ENCODE data around the gene SLC25A39.
"Not testable (repeated sequence)": the region's sequence is repeated elsewhere in the genome, so short reads cannot be mapped to it uniquely, and the experiment has no call there.

The SLC25A39 gene

DNA sequence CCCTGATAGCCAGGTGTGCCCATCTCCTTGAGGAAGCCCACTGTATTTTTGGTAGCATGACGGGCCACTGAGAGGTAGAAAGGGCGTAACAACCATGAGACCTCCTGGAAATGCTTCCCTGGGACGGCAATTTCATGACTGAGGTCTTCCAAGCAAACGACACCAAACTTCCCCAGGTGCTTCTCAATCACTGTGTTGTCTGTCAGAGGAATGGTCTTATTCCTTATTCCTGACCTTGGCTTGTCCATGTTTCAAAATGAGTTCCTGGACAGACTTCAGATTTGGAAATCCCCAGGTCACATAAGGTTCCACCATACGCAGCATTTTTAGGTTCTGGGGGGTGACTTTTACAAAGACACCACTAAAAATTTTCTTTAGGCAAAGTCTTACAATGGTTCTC lies 40.4 kb upstream of the SLC25A39 start:
- H2BK5ac ChIP-seq (ENCODE audit: low read length); H3K4me2 ChIP-seq (ENCODE audit: low read length); H2AK5ac ChIP-seq (ENCODE audit: low read length); H3K27me3 ChIP-seq (ENCODE audit: insufficient read depth, low read length, poor library complexity); H3K23ac ChIP-seq (ENCODE audit: low read length); H3K9ac ChIP-seq (ENCODE audit: low read length); H3K79me2 ChIP-seq (ENCODE audit: control insufficient read depth, insufficient read depth, low read length); DNase-seq; H3K18ac ChIP-seq (ENCODE audit: low read length); H2BK120ac ChIP-seq (ENCODE audit: low read depth, low read length); H3K27ac ChIP-seq (ENCODE audit: low read depth, low read length); H4K5ac ChIP-seq (ENCODE audit: low read length); H4K8ac ChIP-seq (ENCODE audit: low read depth, low read length); H3K56ac ChIP-seq (ENCODE audit: low read length); H2BK15ac ChIP-seq (replicated peaks; ENCODE audit: low read depth); H3K79me1 ChIP-seq (ENCODE audit: low read length); H3K36me3 ChIP-seq (ENCODE audit: control insufficient read depth, insufficient read depth, low read length); H3K4me3 ChIP-seq (ENCODE audit: low read length); H3K4me1 ChIP-seq (ENCODE audit: control insufficient read depth, low read depth, low read length); H3K4ac ChIP-seq (ENCODE audit: low read depth, low read length): not testable (repeated sequence)
- no CpG with 5 or more reads among the region's 5 CpGs for WGBS (ENCODE audit: extremely low coverage, insufficient coverage, low lambda C conversion rate)

DNA sequence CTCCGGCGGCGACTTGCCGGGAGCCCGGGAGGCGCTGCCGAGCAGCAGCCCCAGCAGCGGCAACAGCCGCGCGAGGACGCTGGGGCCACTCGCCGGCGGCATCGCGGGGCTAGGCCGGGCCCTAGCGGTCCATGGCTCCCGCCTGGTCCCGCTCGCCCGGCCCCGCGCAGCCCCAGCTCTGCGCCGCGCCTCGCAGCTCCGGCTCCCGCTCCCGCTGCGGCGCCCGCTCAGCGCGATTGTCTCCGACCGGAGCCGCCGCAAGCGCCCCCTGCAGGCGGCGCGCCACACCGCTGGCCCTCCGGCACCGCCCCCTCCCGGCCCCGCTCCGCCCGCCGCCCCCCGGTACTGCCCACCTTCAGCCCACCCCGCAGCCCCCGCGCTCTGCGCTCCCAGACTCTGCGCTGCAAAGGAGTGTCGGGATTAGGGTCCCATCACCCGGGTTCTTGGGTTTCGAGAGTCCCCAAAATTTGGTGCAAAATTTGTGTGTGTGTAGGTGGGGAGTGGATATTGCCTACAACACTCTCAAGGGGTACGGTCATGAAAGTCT lies 39.1 kb upstream of the SLC25A39 start, which contains the start of gene FAM171A2:
Gene FAM171A2 (minus strand): TSS at position 241 of the 547 bp plus-strand sequence. CDS start 139 bp downstream, at position 102.
- Histone ChIP-seq H3K36me3 (ENCODE audit: control insufficient read depth, insufficient read depth, low read length) (no peaks in the 10 kb centered on the region), H3K9ac (ENCODE audit: low read length) (peak within 1 kb of the TSS; percentile 88), H2BK15ac (replicated peaks; ENCODE audit: low read depth) (peak within 1 kb of the TSS; percentile 20), H3K4me2 (ENCODE audit: low read length) (peak within 1 kb of the TSS; percentile 84), H2BK5ac (ENCODE audit: low read length) (no peak within 1 kb of the TSS), H3K4me3 (ENCODE audit: low read length) (peak within 1 kb of the TSS; percentile 78), H3K79me2 (ENCODE audit: control insufficient read depth, insufficient read depth, low read length) (no peaks in the 10 kb centered on the region), H4K5ac (ENCODE audit: low read length) (no peak within 1 kb of the TSS), H3K56ac (ENCODE audit: low read length) (peak within 1 kb of the TSS; percentile 93), H2AK5ac (ENCODE audit: low read length) (no peak within 1 kb of the TSS), H3K18ac (ENCODE audit: low read length) (peak within 1 kb of the TSS; percentile 94), H2BK120ac (ENCODE audit: low read depth, low read length) (peak within 1 kb of the TSS; percentile 63), H3K4ac (ENCODE audit: low read depth, low read length) (peak within 1 kb of the TSS; percentile 81), H3K23ac (ENCODE audit: low read length) (no peak within 1 kb of the TSS), H3K4me1 (ENCODE audit: control insufficient read depth, low read depth, low read length) (peaks cover 5% of the 10 kb centered on the region), H4K8ac (ENCODE audit: low read depth, low read length) (no peak within 1 kb of the TSS), H3K27me3 (ENCODE audit: insufficient read depth, low read length, poor library complexity) (no peaks in the 10 kb centered on the region), H3K79me1 (ENCODE audit: low read length) (no peaks in the 10 kb centered on the region), H3K27ac (ENCODE audit: low read depth, low read length) (no peak within 1 kb of the TSS)
- WGBS (ENCODE audit: extremely low coverage, insufficient coverage, low lambda C conversion rate), result no CpG with 5 or more reads among the region's 63 CpGs
- peak; percentile 65 for DNase-seq

DNA sequence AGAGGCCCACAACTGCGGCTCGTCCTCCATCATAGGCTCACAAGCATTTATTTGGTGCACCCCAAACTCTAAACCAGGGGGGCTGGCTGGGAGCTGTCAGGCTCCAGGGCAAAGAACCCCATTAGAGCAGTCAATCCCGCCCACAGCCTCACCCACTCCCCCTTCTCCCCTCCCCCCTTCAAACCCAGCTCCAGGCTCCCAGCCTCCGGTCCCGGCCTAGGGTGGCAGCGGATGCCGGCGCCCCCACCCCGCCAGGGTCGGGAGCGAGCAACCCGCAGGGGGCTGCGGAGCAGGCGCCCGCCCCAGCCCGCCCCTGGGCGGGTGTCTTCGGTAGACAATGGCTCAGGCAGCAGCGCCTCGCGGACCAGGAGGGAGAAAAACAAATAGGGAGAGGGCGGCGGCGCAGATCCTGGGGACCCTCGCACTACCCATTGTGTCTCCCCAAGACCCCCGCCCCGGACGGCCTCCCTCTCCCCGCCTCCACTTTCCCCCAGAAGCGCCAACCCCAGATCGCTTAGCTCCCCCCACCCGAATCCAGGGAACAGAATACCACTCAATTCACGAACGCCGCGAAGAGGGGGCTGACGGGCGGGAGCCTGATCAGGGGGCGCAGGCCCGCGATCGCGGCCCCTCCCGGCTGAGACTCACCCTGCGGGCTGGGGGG lies 38.5 kb upstream of the SLC25A39 start:
- Histone ChIP-seq H3K4me2 (ENCODE audit: low read length) (peak overlapping the region; percentile 84), H3K56ac (ENCODE audit: low read length) (peak overlapping the region; percentile 93), H2BK15ac (replicated peaks; ENCODE audit: low read depth) (peak overlapping the region; percentile 20), H3K4me3 (ENCODE audit: low read length) (peak overlapping the region; percentile 78), H2BK120ac (ENCODE audit: low read depth, low read length) (peak overlapping the region; percentile 63), H3K4ac (ENCODE audit: low read depth, low read length) (peak overlapping the region; percentile 81), H3K18ac (ENCODE audit: low read length) (peak overlapping the region; percentile 94), H4K8ac (ENCODE audit: low read depth, low read length) (no peak overlapping the region), H3K4me1 (ENCODE audit: control insufficient read depth, low read depth, low read length) (peaks cover 5% of the 10 kb centered on the region), H3K79me2 (ENCODE audit: control insufficient read depth, insufficient read depth, low read length) (no peaks in the 10 kb centered on the region), H3K27ac (ENCODE audit: low read depth, low read length) (no peak overlapping the region), H3K9ac (ENCODE audit: low read length) (peak overlapping the region; percentile 88), H3K36me3 (ENCODE audit: control insufficient read depth, insufficient read depth, low read length) (no peaks in the 10 kb centered on the region), H2AK5ac (ENCODE audit: low read length) (no peak overlapping the region), H3K23ac (ENCODE audit: low read length) (no peak overlapping the region), H4K5ac (ENCODE audit: low read length) (no peak overlapping the region), H3K27me3 (ENCODE audit: insufficient read depth, low read length, poor library complexity) (no peaks in the 10 kb centered on the region), H3K79me1 (ENCODE audit: low read length) (no peaks in the 10 kb centered on the region), H2BK5ac (ENCODE audit: low read length) (no peak overlapping the region)
- WGBS (ENCODE audit: extremely low coverage, insufficient coverage, low lambda C conversion rate), result no CpG with 5 or more reads among the region's 45 CpGs
- no peak for DNase-seq

DNA sequence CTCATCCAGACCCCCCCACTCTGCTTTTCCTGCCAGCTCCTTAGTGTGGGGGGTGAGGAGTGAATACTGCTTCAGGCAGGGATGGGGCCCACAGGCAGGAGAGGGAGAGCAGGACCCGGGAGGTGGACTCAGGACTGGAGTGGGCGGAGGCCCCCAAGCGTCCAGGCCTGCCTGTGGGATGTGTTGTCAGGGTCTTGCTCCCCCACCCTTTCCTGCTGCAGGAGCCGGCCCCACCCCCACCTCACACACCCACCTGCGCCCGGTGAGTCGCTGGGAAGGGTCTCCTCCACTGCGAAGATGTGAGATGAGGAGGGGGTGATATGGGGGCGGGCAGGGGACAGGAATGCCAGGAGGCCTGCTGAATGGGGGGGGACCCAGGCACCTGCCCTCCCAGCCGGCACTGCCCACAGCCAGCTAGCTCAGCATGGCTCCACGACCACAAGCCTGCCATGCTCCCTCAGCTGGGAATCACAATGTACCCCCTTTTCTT lies 37.9 kb upstream of the SLC25A39 start:
- Histone ChIP-seq H2BK120ac (ENCODE audit: low read depth, low read length) (no peak overlapping the region), H4K5ac (ENCODE audit: low read length) (no peak overlapping the region), H3K36me3 (ENCODE audit: control insufficient read depth, insufficient read depth, low read length) (no peaks in the 10 kb centered on the region), H2AK5ac (ENCODE audit: low read length) (no peak overlapping the region), H3K79me2 (ENCODE audit: control insufficient read depth, insufficient read depth, low read length) (no peaks in the 10 kb centered on the region), H3K23ac (ENCODE audit: low read length) (no peak overlapping the region), H3K4me2 (ENCODE audit: low read length) (peak overlapping the region; percentile 84), H2BK5ac (ENCODE audit: low read length) (no peak overlapping the region), H2BK15ac (replicated peaks; ENCODE audit: low read depth) (no peak overlapping the region), H3K27me3 (ENCODE audit: insufficient read depth, low read length, poor library complexity) (no peaks in the 10 kb centered on the region), H3K56ac (ENCODE audit: low read length) (peak overlapping the region; percentile 93), H3K9ac (ENCODE audit: low read length) (peak overlapping the region; percentile 88), H3K27ac (ENCODE audit: low read depth, low read length) (no peak overlapping the region), H3K18ac (ENCODE audit: low read length) (no peak overlapping the region), H3K4ac (ENCODE audit: low read depth, low read length) (no peak overlapping the region), H4K8ac (ENCODE audit: low read depth, low read length) (no peak overlapping the region), H3K79me1 (ENCODE audit: low read length) (no peaks in the 10 kb centered on the region), H3K4me1 (ENCODE audit: control insufficient read depth, low read depth, low read length) (peaks cover 5% of the 10 kb centered on the region), H3K4me3 (ENCODE audit: low read length) (peak overlapping the region; percentile 78)
- no peak for DNase-seq
- no CpG with 5 or more reads among the region's 11 CpGs for WGBS (ENCODE audit: extremely low coverage, insufficient coverage, low lambda C conversion rate)

DNA sequence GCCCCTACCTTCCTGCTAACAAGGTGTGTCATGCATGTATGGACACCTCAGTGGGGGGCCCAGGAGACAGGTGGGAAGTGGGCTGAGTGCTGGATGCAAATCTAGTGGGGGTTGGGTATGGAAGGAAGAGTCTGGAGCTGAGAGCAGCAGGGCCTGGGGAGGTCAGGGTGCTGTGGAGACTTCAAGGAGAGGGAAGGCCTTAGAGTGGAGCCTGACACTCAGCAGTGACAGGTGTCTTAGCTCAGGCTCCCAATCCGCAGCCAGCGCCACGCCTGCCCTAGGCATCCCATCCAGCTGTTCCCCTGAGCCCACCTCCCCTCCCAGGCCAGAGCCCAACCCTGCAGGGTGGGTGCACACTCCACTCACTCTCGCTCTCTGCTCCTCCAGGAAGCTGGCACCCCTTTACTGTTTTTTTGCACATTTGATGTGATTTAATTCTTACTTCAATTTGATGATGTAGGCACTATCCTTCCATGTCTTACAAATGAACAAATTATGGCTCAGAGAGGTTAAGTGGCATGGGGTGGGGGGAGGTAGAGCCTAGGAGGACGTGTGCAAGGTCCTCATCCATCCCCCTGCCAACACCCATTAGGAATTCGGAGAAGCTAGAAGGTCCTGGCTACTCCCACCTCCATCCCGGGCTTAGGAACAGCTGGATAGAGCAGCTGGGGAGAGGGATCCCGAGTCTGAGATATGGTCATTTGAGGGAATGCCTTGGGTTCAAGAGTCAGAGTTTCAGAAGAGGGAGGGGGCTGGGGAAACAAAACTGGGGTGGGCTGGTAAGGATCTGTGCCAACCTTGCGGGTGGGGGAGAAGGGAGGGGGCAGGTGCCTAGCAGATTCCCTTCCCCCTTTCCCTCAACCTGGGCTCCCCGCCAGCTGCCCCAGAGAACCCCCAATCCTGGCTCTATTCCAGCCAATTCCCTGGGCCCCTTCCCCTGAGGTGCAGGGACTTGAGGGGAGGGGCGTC lies 37.0 kb upstream of the SLC25A39 start:
- Histone ChIP-seq H3K79me2 (ENCODE audit: control insufficient read depth, insufficient read depth, low read length) (no peaks in the 10 kb centered on the region), H3K23ac (ENCODE audit: low read length) (no peak overlapping the region), H3K9ac (ENCODE audit: low read length) (peak overlapping the region; percentile 5), H3K27me3 (ENCODE audit: insufficient read depth, low read length, poor library complexity) (no peaks in the 10 kb centered on the region), H3K79me1 (ENCODE audit: low read length) (no peaks in the 10 kb centered on the region), H3K27ac (ENCODE audit: low read depth, low read length) (no peak overlapping the region), H3K36me3 (ENCODE audit: control insufficient read depth, insufficient read depth, low read length) (no peaks in the 10 kb centered on the region), H3K4me1 (ENCODE audit: control insufficient read depth, low read depth, low read length) (peaks cover 5% of the 10 kb centered on the region), H4K8ac (ENCODE audit: low read depth, low read length) (no peak overlapping the region), H3K4me3 (ENCODE audit: low read length) (no peak overlapping the region), H3K18ac (ENCODE audit: low read length) (no peak overlapping the region), H3K4me2 (ENCODE audit: low read length) (no peak overlapping the region), H4K5ac (ENCODE audit: low read length) (no peak overlapping the region), H3K4ac (ENCODE audit: low read depth, low read length) (no peak overlapping the region), H2BK120ac (ENCODE audit: low read depth, low read length) (no peak overlapping the region), H3K56ac (ENCODE audit: low read length) (no peak overlapping the region), H2AK5ac (ENCODE audit: low read length) (no peak overlapping the region), H2BK5ac (ENCODE audit: low read length) (no peak overlapping the region), H2BK15ac (replicated peaks; ENCODE audit: low read depth) (no peak overlapping the region)
- WGBS (ENCODE audit: extremely low coverage, insufficient coverage, low lambda C conversion rate), result no CpG with 5 or more reads among the region's 11 CpGs
- DNase-seq, result no peak
